ENCODE data around the gene RERE. TPM values are rescaled to one million over a fixed set of nuclear protein-coding genes. Genes with fewer than 3 reads are reported as not detected.
"Not testable (repeated sequence)": the region's sequence is repeated elsewhere in the genome, so short reads cannot be mapped to it uniquely, and the experiment has no call there.

The RERE gene
- total and polyA plus RNA-seq, 2 donors (not counting 3 experiments of a cell fraction or from before 2014, with no cell fraction given) = 14.1 to 113 TPM

GRCh38 chr1:8595332-8595731 lies 222.1 kb downstream of the RERE start:
- Histone ChIP-seq H3K9me3 (replicated peaks; ENCODE audit: control insufficient read depth, insufficient read depth, low read length) (no peaks in the 10 kb centered on the region), H3K36me3 (ENCODE audit: control insufficient read depth in 2 of 2, extremely low read depth in 1 of 2, insufficient read depth in 2 of 2, low read length in 2 of 2) (no peaks in the 10 kb centered on the region), H3K4me2 (ENCODE audit: insufficient read depth, low read length) (no peak overlapping the region), H3K27me3 (ENCODE audit: control insufficient read depth in 2 of 2, insufficient read depth in 2 of 2, low read length in 2 of 2) (no peaks in the 10 kb centered on the region), H2AFZ (ENCODE audit: low read depth, low read length) (no peak overlapping the region), H3K27ac (ENCODE audit: insufficient read depth, low read depth, low read length) (no peak overlapping the region), H3K4me1 (ENCODE audit: control insufficient read depth, extremely low read depth, insufficient read depth, low read length) (peaks cover 30% of the 10 kb centered on the region), H4K20me1 (replicated peaks; ENCODE audit: control insufficient read depth, extremely low read depth, insufficient read depth, low read length) (no peaks in the 10 kb centered on the region), H3K4me3 (replicated peaks in 1 of 3; ENCODE audit: insufficient read depth in 1 of 3, low read depth in 1 of 3, low read length in 3 of 3) (no peak overlapping the region), H3K9me1 (replicated peaks; ENCODE audit: control insufficient read depth, extremely low read depth, insufficient read depth, low read length) (no peaks in the 10 kb centered on the region), H3K9ac (replicated peaks; ENCODE audit: extremely low read depth, insufficient read depth, low read length) (no peak overlapping the region), H3K79me2 (ENCODE audit: control insufficient read depth, insufficient read depth, low read length) (peaks cover 31% of the 10 kb centered on the region)
- intact Hi-C loops (cut with micrococcal nuclease) (no loop called here), dilution Hi-C loops (cut with MboI; ENCODE audit: extremely low pct_ligation_motif_present, low sequenced_read_pairs) (no loop called here)
- no peak for FAIRE-seq
- DNase-seq (ENCODE audit: low read depth, low spot score) = no peak
- no TSS peak for BruUV-seq (replicated peaks)
- ChIA-PET CTCF (interaction anchor here (1.1 to 1.6 kb wide), 3 partner anchors 24 to 76 kb away, joined by 3 to 5 read pairs (median 3); no protein-coding TSS in a partner anchor), POLR2A (no interaction called here)
- TF ChIP-seq POLR2AphosphoS5 (IDR thresholded peaks at IDR 0.05; ENCODE audit: insufficient read depth, low read depth, low read length) (no peak), JUN (IDR thresholded peaks at IDR 0.05; ENCODE audit: borderline replicate concordance, insufficient read depth, insufficient read length, low read depth) (no peak), POLR2A (IDR thresholded peaks at IDR 0.05; ENCODE audit: low read depth, low read length) (no peak), EZH2 (IDR thresholded peaks at IDR 0.05; ENCODE audit: borderline replicate concordance, low read depth, low read length, severe bottlenecking) (no peak), CTCF (IDR thresholded peaks at IDR 0.05; ENCODE audit: extremely low read depth in 1 of 2, insufficient read depth in 1 of 2, low read depth in 1 of 2, low read length in 2 of 2) (no peak), FOS (IDR thresholded peaks at IDR 0.05; ENCODE audit: borderline replicate concordance, insufficient read depth, low read length) (no peak), MYC (IDR thresholded peaks at IDR 0.05; ENCODE audit: low read depth, low read length) (no peak), MAX (IDR thresholded peaks at IDR 0.05; ENCODE audit: insufficient read depth, insufficient read length) (no peak), GATA2 (IDR thresholded peaks at IDR 0.05; ENCODE audit: insufficient read depth, insufficient read length, low read depth, low read length) (no peak)

- POLR2A ChIA-PET; H3K9me3 ChIP-seq (replicated peaks; ENCODE audit: control insufficient read depth, insufficient read depth, low read length); H3K36me3 ChIP-seq (ENCODE audit: control insufficient read depth in 2 of 2, extremely low read depth in 1 of 2, insufficient read depth in 2 of 2, low read length in 2 of 2); FAIRE-seq; H3K4me3 ChIP-seq (replicated peaks in 1 of 3; ENCODE audit: insufficient read depth in 1 of 3, low read depth in 1 of 3, low read length in 3 of 3); BruUV-seq (replicated peaks); CTCF ChIA-PET; H4K20me1 ChIP-seq (replicated peaks; ENCODE audit: control insufficient read depth, extremely low read depth, insufficient read depth, low read length); H3K9me1 ChIP-seq (replicated peaks; ENCODE audit: control insufficient read depth, extremely low read depth, insufficient read depth, low read length); H2AFZ ChIP-seq (ENCODE audit: low read depth, low read length); dilution Hi-C loops (cut with MboI; ENCODE audit: extremely low pct_ligation_motif_present, low sequenced_read_pairs); H3K27ac ChIP-seq (ENCODE audit: insufficient read depth, low read depth, low read length); H3K27me3 ChIP-seq (ENCODE audit: control insufficient read depth in 2 of 2, insufficient read depth in 2 of 2, low read length in 2 of 2); H3K4me2 ChIP-seq (ENCODE audit: insufficient read depth, low read length); H3K9ac ChIP-seq (replicated peaks; ENCODE audit: extremely low read depth, insufficient read depth, low read length); intact Hi-C loops (cut with micrococcal nuclease); DNase-seq (ENCODE audit: low read depth, low spot score): not testable (repeated sequence)
- peaks cover 11% of the 10 kb centered on the region for H3K4me1 ChIP-seq (ENCODE audit: control insufficient read depth, extremely low read depth, insufficient read depth, low read length)
- H3K79me2 ChIP-seq (ENCODE audit: control insufficient read depth, insufficient read depth, low read length) = peaks cover 19% of the 10 kb centered on the region
These were observed 224.1 kb downstream of the RERE start for GRCh38 chr1:8593292-8593691.
